GM23338 (cell line): Measurements from ENCODE around the gene SLC22A3. TPM values are rescaled to one million over a fixed set of nuclear protein-coding genes. Genes with fewer than 3 reads are reported as not detected.
A peak's percentile ranks its signal among the peaks of the same experiment; 100 is the strongest.

Source experiments
- ATAC-seq: fragments of 200-7000 bp; cut with Tn5 transposase; 3 replicates; pipeline ENCODE4 v1.9.1; 2020
- DNase-seq: peaks from one replicate; pipeline ENCODE4 v3.0.0-alpha.2; 2015; ENCODE audit warnings: low spot score
- H2AFZ ChIP-seq: fragments of 200-600 bp; sonication (generic); 2 replicates; pipeline ENCODE4 v1.8.0; 2016; ENCODE audit warnings: antibody characterized with exemption, mild to moderate bottlenecking, moderate library complexity
- H3F3A ChIP-seq: fragments of 200-600 bp; sonication (generic); replicated peaks from 2 replicates; pipeline ENCODE4 v1.8.0; 2017; ENCODE audit warnings: antibody characterized with exemption, mixed run types, low read depth
- H3K27ac ChIP-seq: fragments of 200-600 bp; sonication (generic); 2 replicates; pipeline ENCODE4 v1.6.1; 2016; ENCODE audit warnings: low read depth
- H3K27me3 ChIP-seq: fragments of 200-600 bp; sonication (generic); 2 replicates; pipeline ENCODE4 v1.8.0; 2016; ENCODE audit warnings: mild to moderate bottlenecking, mixed run types, moderate library complexity; ENCODE audit not compliant: insufficient read depth
- H3K36me3 ChIP-seq: fragments of 200-600 bp; sonication (generic); 2 replicates; pipeline ENCODE4 v1.8.0; 2016; ENCODE audit warnings: mild to moderate bottlenecking; ENCODE audit not compliant: insufficient read depth
- H3K4me1 ChIP-seq: fragments of 200-600 bp; sonication (generic); 2 replicates; pipeline ENCODE4 v1.8.0; 2016; ENCODE audit warnings: mild to moderate bottlenecking, moderate library complexity; ENCODE audit not compliant: insufficient read depth
- H3K4me2 ChIP-seq: fragments of 200-600 bp; sonication (generic); 2 replicates; pipeline ENCODE4 v1.7.1; 2017; ENCODE audit warnings: mixed run types
- H3K4me3 ChIP-seq: fragments of 200-600 bp; sonication (generic); 2 replicates; pipeline ENCODE4 v1.6.1; 2016; ENCODE audit warnings: mixed run types
- H3K79me2 ChIP-seq: fragments of 200-600 bp; sonication (generic); replicated peaks from 2 replicates; pipeline ENCODE4 v1.8.0; 2017; ENCODE audit warnings: mild to moderate bottlenecking; ENCODE audit not compliant: insufficient read depth
- H3K9me2 ChIP-seq: fragments of 200-600 bp; sonication (generic); 2 replicates; pipeline ENCODE4 v1.8.0; 2017; ENCODE audit not compliant: insufficient read depth
- H4K20me1 ChIP-seq: fragments of 200-600 bp; sonication (generic); replicated peaks from 2 replicates; pipeline ENCODE4 v1.8.0; 2017; ENCODE audit warnings: mild to moderate bottlenecking; ENCODE audit not compliant: insufficient read depth
- H3K27ac Mint-ChIP-seq: 2 replicates; pipeline ENCODE4 v1.8.0; 2020; ENCODE audit warnings: inconsistent platforms, mild to moderate bottlenecking, moderate library complexity, mixed read lengths
- H3K27me3 Mint-ChIP-seq: 3 replicates; pipeline ENCODE4 v1.8.0; 2022; ENCODE audit warnings: low read depth, mild to moderate bottlenecking, moderate library complexity, mixed read lengths, inconsistent platforms; ENCODE audit not compliant: insufficient read depth, poor library complexity
- H3K36me3 Mint-ChIP-seq: 3 replicates; pipeline ENCODE4 v1.8.0; 2021; ENCODE audit warnings: low read depth, mild to moderate bottlenecking, inconsistent platforms, moderate library complexity, mixed read lengths
- H3K4me1 Mint-ChIP-seq: 3 replicates; pipeline ENCODE4 v1.8.0; 2020; ENCODE audit warnings: mild to moderate bottlenecking, inconsistent platforms, mixed read lengths
- H3K4me3 Mint-ChIP-seq: 3 replicates; pipeline ENCODE4 v1.8.0; 2021; ENCODE audit warnings: moderate library complexity, mild to moderate bottlenecking, inconsistent platforms, mixed read lengths
- H3K9me3 Mint-ChIP-seq: 3 replicates; pipeline ENCODE4 v1.8.0; 2020; ENCODE audit warnings: moderate library complexity, mild to moderate bottlenecking, inconsistent platforms, mixed read lengths
- CREB1 ChIP-seq: fragments of 250-450 bp; sonication (Bioruptor Pico); IDR thresholded peaks from 2 replicates; pipeline ENCODE4 v1.5.0; 2020; ENCODE audit warnings: low read depth, mild to moderate bottlenecking, moderate library complexity
- EZH2 ChIP-seq: fragments of 200-600 bp; sonication (generic); IDR thresholded peaks from one replicate; pipeline ENCODE4 v1.8.0; 2017; ENCODE audit warnings: antibody characterized with exemption, mild to moderate bottlenecking, low read depth; ENCODE audit not compliant: unreplicated experiment
- STAT1 ChIP-seq: IDR thresholded peaks from one replicate; pipeline ENCODE4 v1.6.1; 2016; ENCODE audit warnings: antibody characterized with exemption; ENCODE audit not compliant: unreplicated experiment
- polyA plus RNA-seq: library from polyadenylated mRNA; unstranded; fragments of >200 nt; fragmentation: Nextera tagmentation; extraction: Ambion mirVana; gene quantifications from 2 replicates; pipeline ENCODE4 v1.2.1, GENCODE V29; 2016
- total RNA-seq: library from RNA; depleted of rRNA; stranded (reverse); fragments of >200 nt; shearing (Covaris generic); gene quantifications from 2 replicates; pipeline ENCODE4 v1.2.3, GENCODE V29; 2014
- TF ChIP-seq, protein P1 (sequence below): fragments of 250-450 bp; sonication (Bioruptor Pico); IDR thresholded peaks from 2 replicates; pipeline ENCODE4 v1.5.0; 2020; ENCODE audit warnings: mild to moderate bottlenecking, moderate library complexity
- TF ChIP-seq, protein P2 (sequence below): IDR thresholded peaks from 2 replicates; pipeline ENCODE4 v1.6.1; 2016; ENCODE audit warnings: antibody characterized with exemption

SLC22A3 gene
- total and polyA plus RNA-seq, 2 experiments from 2014 or later: 0.78 to 3.2 TPM

DNA sequence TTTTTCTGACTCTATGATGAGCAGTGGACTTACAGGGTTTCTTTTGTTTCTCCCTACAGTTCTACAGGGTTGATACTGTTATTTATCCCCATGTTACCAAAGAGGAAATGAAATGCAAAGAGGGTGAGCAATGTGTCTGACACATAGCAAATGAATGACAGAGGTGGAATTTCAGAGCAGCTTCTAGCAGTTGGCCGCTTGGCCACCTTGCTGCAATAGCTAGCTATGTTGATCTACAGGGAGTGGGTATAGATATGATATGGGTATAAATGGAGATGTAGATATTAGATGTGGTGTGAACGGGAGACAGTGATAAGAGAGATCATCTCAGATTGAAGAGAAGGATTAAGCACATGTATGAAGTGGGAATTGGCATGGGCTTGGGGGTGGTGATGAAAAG, 10.9 kb upstream of the SLC22A3 start:
- Histone ChIP-seq H3K27me3 (no peaks in the 10 kb centered on the region), H3F3A (no peaks in the 10 kb centered on the region), H3K9me2 (peaks cover 13% of the 10 kb centered on the region), H3K79me2 (no peaks in the 10 kb centered on the region), H3K27ac (no peak overlapping the region), H3K4me1 (no peaks in the 10 kb centered on the region), H2AFZ (peak overlapping the region; percentile 43; the same call in 1 of the 2 replicates), H3K36me3 (no peaks in the 10 kb centered on the region), H3K4me2 (no peak overlapping the region), H4K20me1 (no peaks in the 10 kb centered on the region), H3K4me3 (no peak overlapping the region)
- Mint-ChIP-seq H3K9me3 (no peaks in the 10 kb centered on the region), H3K4me3 (no peak overlapping the region), H3K27ac (no peak overlapping the region), H3K36me3 (no peaks in the 10 kb centered on the region), H3K4me1 (peaks cover 4% of the 10 kb centered on the region; the same call in 2 of the 3 replicates), H3K27me3 (peaks cover 6% of the 10 kb centered on the region)
- ATAC-seq (no peak), DNase-seq (no peak)
- no peak for TF ChIP-seq CREB1 (CRISPR knock-in tag)
- TF ChIP-seq, protein P1, sequence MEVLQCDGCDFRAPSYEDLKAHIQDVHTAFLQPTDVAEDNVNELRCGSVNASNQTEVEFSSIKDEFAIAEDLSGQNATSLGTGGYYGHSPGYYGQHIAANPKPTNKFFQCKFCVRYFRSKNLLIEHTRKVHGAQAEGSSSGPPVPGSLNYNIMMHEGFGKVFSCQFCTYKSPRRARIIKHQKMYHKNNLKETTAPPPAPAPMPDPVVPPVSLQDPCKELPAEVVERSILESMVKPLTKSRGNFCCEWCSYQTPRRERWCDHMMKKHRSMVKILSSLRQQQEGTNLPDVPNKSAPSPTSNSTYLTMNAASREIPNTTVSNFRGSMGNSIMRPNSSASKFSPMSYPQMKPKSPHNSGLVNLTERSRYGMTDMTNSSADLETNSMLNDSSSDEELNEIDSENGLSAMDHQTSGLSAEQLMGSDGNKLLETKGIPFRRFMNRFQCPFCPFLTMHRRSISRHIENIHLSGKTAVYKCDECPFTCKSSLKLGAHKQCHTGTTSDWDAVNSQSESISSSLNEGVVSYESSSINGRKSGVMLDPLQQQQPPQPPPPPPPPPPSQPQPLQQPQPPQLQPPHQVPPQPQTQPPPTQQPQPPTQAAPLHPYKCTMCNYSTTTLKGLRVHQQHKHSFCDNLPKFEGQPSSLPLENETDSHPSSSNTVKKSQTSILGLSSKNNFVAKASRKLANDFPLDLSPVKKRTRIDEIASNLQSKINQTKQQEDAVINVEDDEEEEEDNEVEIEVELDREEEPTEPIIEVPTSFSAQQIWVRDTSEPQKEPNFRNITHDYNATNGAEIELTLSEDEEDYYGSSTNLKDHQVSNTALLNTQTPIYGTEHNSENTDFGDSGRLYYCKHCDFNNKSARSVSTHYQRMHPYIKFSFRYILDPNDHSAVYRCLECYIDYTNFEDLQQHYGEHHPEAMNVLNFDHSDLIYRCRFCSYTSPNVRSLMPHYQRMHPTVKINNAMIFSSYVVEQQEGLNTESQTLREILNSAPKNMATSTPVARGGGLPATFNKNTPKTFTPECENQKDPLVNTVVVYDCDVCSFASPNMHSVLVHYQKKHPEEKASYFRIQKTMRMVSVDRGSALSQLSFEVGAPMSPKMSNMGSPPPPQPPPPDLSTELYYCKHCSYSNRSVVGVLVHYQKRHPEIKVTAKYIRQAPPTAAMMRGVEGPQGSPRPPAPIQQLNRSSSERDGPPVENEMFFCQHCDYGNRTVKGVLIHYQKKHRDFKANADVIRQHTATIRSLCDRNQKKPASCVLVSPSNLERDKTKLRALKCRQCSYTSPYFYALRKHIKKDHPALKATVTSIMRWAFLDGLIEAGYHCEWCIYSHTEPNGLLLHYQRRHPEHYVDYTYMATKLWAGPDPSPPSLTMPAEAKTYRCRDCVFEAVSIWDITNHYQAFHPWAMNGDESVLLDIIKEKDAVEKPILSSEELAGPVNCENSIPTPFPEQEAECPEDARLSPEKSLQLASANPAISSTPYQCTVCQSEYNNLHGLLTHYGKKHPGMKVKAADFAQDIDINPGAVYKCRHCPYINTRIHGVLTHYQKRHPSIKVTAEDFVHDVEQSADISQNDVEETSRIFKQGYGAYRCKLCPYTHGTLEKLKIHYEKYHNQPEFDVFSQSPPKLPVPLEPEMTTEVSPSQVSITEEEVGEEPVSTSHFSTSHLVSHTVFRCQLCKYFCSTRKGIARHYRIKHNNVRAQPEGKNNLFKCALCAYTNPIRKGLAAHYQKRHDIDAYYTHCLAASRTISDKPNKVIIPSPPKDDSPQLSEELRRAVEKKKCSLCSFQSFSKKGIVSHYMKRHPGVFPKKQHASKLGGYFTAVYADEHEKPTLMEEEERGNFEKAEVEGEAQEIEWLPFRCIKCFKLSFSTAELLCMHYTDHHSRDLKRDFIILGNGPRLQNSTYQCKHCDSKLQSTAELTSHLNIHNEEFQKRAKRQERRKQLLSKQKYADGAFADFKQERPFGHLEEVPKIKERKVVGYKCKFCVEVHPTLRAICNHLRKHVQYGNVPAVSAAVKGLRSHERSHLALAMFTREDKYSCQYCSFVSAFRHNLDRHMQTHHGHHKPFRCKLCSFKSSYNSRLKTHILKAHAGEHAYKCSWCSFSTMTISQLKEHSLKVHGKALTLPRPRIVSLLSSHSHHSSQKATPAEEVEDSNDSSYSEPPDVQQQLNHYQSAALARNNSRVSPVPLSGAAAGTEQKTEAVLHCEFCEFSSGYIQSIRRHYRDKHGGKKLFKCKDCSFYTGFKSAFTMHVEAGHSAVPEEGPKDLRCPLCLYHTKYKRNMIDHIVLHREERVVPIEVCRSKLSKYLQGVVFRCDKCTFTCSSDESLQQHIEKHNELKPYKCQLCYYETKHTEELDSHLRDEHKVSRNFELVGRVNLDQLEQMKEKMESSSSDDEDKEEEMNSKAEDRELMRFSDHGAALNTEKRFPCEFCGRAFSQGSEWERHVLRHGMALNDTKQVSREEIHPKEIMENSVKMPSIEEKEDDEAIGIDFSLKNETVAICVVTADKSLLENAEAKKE (CRISPR knock-in tag): no peak
- TF ChIP-seq, protein P2, sequence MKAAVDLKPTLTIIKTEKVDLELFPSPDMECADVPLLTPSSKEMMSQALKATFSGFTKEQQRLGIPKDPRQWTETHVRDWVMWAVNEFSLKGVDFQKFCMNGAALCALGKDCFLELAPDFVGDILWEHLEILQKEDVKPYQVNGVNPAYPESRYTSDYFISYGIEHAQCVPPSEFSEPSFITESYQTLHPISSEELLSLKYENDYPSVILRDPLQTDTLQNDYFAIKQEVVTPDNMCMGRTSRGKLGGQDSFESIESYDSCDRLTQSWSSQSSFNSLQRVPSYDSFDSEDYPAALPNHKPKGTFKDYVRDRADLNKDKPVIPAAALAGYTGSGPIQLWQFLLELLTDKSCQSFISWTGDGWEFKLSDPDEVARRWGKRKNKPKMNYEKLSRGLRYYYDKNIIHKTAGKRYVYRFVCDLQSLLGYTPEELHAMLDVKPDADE: no peak

DNA sequence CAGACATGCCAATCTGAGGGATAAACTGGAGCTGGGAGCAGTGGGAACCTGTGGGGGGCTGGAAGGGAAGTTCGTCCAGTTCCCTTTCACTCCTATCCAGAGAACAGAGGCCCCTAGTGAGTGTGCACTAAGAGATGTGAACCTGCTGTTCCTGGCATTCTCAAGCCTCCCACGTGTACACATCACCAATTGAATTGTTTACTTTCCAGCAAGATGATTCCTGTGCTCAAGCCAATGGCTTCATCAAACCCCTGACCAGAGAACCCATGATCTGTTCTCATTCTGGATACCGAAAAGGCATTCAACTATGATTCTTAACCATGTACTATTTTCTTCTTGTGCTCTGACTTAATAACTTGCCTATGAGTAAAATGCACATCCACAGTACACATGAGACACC, 10.2 kb upstream of the SLC22A3 start:
- Mint-ChIP-seq H3K27me3 (peaks cover 4% of the 10 kb centered on the region), H3K4me3 (no peak overlapping the region), H3K9me3 (no peaks in the 10 kb centered on the region), H3K27ac (no peak overlapping the region), H3K36me3 (no peaks in the 10 kb centered on the region), H3K4me1 (peaks cover 4% of the 10 kb centered on the region; the same call in 2 of the 3 replicates)
- DNase-seq (no peak), ATAC-seq (no peak)
- Histone ChIP-seq H3F3A (no peaks in the 10 kb centered on the region), H3K36me3 (no peaks in the 10 kb centered on the region), H3K4me3 (no peak overlapping the region), H3K79me2 (no peaks in the 10 kb centered on the region), H3K4me2 (no peak overlapping the region), H2AFZ (0 out of 2 replicates have a peak overlapping the region, but pooled peaks have one; percentile 23), H4K20me1 (no peaks in the 10 kb centered on the region), H3K27ac (no peak overlapping the region), H3K27me3 (no peaks in the 10 kb centered on the region), H3K9me2 (peaks cover 13% of the 10 kb centered on the region), H3K4me1 (no peaks in the 10 kb centered on the region)
- TF ChIP-seq EZH2: no peak
- TF ChIP-seq STAT1: no peak
- TF ChIP-seq, protein P1 (CRISPR knock-in tag): no peak
